Measurements from ENCODE around the gene LIPC.

Gene LIPC

DNA sequence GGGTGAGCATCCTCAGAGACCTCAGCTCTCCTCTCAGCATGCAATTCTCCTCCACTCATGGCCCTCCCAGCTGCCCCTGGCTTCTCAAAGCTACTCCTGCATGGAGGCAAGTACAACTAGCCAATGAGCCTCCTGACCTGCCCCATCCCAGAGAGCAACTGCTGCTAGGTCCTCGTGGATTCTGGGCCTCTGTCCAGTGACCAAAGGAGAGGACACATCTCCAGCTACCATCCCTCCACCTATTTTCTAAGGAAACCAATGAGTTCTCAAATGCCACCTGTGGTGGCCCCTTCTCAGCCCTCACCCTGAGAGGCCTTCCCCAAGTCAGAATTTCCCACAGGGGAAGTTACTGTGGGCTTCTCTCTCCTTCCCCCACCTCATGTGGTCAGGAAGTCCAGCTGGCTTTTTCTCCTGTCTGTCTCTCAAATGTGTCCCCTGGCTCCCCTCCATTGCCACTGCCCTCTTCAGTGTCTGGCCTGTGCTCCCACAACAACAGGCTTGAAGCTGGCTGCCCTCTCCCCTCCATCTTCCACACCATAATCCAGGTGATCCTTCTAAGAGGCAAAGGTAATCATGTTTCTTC, 43.0 kb downstream of the LIPC start:
- Histone ChIP-seq H3K27ac (ENCODE audit: low read depth, low read length) (no peak overlapping the region), H3K36me3 (ENCODE audit: insufficient read depth, low read length) (no peaks in the 10 kb centered on the region), H3K79me2 (ENCODE audit: control insufficient read depth, insufficient read depth, low read length, unreplicated experiment) (no peaks in the 10 kb centered on the region), H3K4me3 (ENCODE audit: low read depth, low read length) (no peak overlapping the region), H2AFZ (ENCODE audit: low read length, unreplicated experiment) (no peak overlapping the region), H3K4me1 (ENCODE audit: control insufficient read depth, insufficient read depth, low read length, unreplicated experiment) (peaks cover 39% of the 10 kb centered on the region), H3K27me3 (ENCODE audit: insufficient read depth, low read length) (no peaks in the 10 kb centered on the region)

DNA sequence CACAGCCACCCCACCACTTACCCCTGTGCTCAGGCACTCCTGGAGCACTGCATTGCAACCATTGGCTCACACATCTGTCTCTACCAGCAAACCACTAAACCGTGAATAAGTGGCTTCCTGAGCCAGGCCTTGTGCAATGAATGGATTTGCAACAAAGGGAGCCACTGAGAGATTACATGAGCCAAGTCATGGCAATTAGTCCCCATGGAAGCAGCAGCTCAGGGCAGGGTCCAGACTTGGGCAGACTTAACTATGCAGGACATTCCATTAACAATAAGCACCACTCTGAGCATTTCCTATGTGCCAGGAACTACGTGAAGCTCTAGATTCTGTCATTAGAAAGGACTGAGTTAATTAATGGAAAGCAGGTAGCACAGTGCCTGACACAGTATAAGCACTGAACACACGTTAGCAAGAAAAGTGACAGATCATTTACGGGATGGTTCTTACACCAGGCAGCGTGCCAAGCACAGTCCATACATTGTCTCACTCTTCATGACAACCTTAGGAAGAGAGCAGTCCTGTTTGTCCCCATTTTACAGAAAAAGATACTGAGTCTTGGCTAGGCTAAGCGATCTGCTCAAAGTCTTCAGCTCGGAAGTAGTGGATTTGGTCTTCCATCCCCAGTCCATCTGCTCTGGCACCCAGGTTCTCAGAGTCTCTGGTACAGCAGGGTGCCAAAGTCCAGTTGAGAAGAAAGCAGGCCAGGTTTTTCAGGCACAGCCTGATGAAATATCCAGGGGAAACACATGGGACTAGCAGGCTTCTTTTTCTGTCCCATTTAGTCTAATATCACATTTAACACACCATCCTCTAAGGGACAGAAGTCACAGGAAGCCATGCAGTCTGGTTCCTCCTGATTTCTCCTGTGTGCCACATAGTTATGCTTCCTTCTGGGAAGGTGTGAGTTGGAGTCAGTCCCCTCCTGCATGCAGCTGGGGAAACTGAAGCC, 44.1 kb downstream of the LIPC start:
- Histone ChIP-seq H3K27ac (ENCODE audit: low read depth, low read length) (0 out of 2 replicates have a peak overlapping the region, but pooled peaks have one; percentile 4), H3K79me2 (ENCODE audit: control insufficient read depth, insufficient read depth, low read length, unreplicated experiment) (no peaks in the 10 kb centered on the region), H3K4me1 (ENCODE audit: control insufficient read depth, insufficient read depth, low read length, unreplicated experiment) (peaks cover 33% of the 10 kb centered on the region), H3K4me3 (ENCODE audit: low read depth, low read length) (no peak overlapping the region), H3K36me3 (ENCODE audit: insufficient read depth, low read length) (no peaks in the 10 kb centered on the region), H2AFZ (ENCODE audit: low read length, unreplicated experiment) (no peak overlapping the region), H3K27me3 (ENCODE audit: insufficient read depth, low read length) (no peaks in the 10 kb centered on the region)

DNA sequence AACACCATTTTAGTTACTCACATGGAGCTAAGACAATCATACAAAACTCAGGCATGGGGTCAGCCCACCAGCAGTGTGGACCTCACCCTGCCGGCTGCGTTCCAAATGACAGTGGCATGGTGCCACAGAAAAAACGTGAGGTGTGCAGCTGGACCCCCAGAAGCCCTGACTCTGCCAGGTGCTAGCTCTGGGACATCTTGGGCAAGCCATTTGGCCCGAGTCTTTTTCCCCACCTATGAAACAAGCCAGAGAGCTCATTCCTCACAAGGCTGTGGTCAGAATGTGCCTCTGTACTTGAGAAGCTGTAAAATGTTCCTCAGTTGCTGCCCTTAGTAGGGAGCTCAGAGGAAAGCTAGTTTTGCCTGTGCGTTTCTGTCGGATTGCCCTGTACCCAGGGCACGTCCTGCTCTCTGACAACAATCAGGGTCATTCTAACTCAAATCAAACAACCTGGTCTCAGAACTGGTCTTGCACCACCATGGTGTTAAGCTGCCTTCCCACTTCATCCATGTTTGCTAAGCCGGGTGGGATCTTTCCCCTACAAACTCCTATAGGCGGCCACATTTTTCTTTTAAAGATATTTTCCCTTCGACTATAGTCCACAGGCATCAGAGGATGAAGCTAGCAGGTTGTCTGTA, 44.9 kb downstream of the LIPC start:
- peak overlapping the region; percentile 64 for H2AFZ ChIP-seq (ENCODE audit: low read length, unreplicated experiment)
- H3K36me3 ChIP-seq (ENCODE audit: insufficient read depth, low read length), result no peaks in the 10 kb centered on the region
- no peak overlapping the region for H3K27ac ChIP-seq (ENCODE audit: low read depth, low read length)
- no peaks in the 10 kb centered on the region for H3K79me2 ChIP-seq (ENCODE audit: control insufficient read depth, insufficient read depth, low read length, unreplicated experiment)
- H3K27me3 ChIP-seq (ENCODE audit: insufficient read depth, low read length), result no peaks in the 10 kb centered on the region
- no peak overlapping the region for H3K4me3 ChIP-seq (ENCODE audit: low read depth, low read length)
- peaks cover 30% of the 10 kb centered on the region for H3K4me1 ChIP-seq (ENCODE audit: control insufficient read depth, insufficient read depth, low read length, unreplicated experiment)

DNA sequence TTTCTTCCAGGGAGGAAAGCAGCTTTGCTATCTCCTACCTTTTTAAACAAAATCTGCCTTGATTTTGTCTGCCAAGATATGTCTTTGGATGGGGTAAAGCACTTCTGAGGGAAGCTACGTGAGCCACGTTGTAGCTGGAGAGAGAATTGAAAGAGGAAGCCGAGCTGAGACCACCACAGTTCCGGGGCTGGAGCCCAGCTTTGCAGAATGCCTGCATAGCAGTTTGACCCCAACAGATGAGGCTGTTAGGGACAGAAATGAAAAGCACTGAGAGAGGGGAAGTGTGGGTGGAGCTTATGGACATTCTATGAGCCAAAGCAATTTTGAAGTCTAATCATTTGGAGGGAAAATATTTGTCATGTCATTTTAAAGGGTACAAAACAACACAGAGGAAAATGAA, 45.4 kb downstream of the LIPC start:
- H3K79me2 ChIP-seq (ENCODE audit: control insufficient read depth, insufficient read depth, low read length, unreplicated experiment), result no peaks in the 10 kb centered on the region
- H3K27ac ChIP-seq (ENCODE audit: low read depth, low read length), result no peak overlapping the region
- H3K4me1 ChIP-seq (ENCODE audit: control insufficient read depth, insufficient read depth, low read length, unreplicated experiment), result peaks cover 30% of the 10 kb centered on the region
- no peak overlapping the region for H3K4me3 ChIP-seq (ENCODE audit: low read depth, low read length)
- no peaks in the 10 kb centered on the region for H3K27me3 ChIP-seq (ENCODE audit: insufficient read depth, low read length)
- H3K36me3 ChIP-seq (ENCODE audit: insufficient read depth, low read length), result no peaks in the 10 kb centered on the region
- peak overlapping the region; percentile 64 for H2AFZ ChIP-seq (ENCODE audit: low read length, unreplicated experiment)

GRCh38 chr15:58478035-58478434, 46.2 kb downstream of the LIPC start:
- Histone ChIP-seq H3K27ac (ENCODE audit: low read depth, low read length) (no peak overlapping the region), H2AFZ (ENCODE audit: low read length, unreplicated experiment) (no peak overlapping the region), H3K4me3 (ENCODE audit: low read depth, low read length) (no peak overlapping the region), H3K27me3 (ENCODE audit: insufficient read depth, low read length) (no peaks in the 10 kb centered on the region), H3K4me1 (ENCODE audit: control insufficient read depth, insufficient read depth, low read length, unreplicated experiment) (peaks cover 25% of the 10 kb centered on the region), H3K36me3 (ENCODE audit: insufficient read depth, low read length) (no peaks in the 10 kb centered on the region), H3K79me2 (ENCODE audit: control insufficient read depth, insufficient read depth, low read length, unreplicated experiment) (no peaks in the 10 kb centered on the region)

- no peak overlapping the region for H2AFZ ChIP-seq (ENCODE audit: low read length, unreplicated experiment)
- H3K4me3 ChIP-seq (ENCODE audit: low read depth, low read length), result no peak overlapping the region
- no peaks in the 10 kb centered on the region for H3K36me3 ChIP-seq (ENCODE audit: insufficient read depth, low read length)
- peaks cover 20% of the 10 kb centered on the region for H3K4me1 ChIP-seq (ENCODE audit: control insufficient read depth, insufficient read depth, low read length, unreplicated experiment)
- no peaks in the 10 kb centered on the region for H3K79me2 ChIP-seq (ENCODE audit: control insufficient read depth, insufficient read depth, low read length, unreplicated experiment)
- H3K27ac ChIP-seq (ENCODE audit: low read depth, low read length), result no peak overlapping the region
- H3K27me3 ChIP-seq (ENCODE audit: insufficient read depth, low read length), result no peaks in the 10 kb centered on the region
Measured at GRCh38 chr15:58478579-58478978, 46.8 kb downstream of the LIPC start.

GRCh38 chr15:58479941-58480340, 48.1 kb downstream of the LIPC start:
- Histone ChIP-seq H3K4me3 (ENCODE audit: low read depth, low read length) (no peak overlapping the region), H3K27ac (ENCODE audit: low read depth, low read length) (no peak overlapping the region), H3K79me2 (ENCODE audit: control insufficient read depth, insufficient read depth, low read length, unreplicated experiment) (no peaks in the 10 kb centered on the region), H2AFZ (ENCODE audit: low read length, unreplicated experiment) (no peak overlapping the region), H3K4me1 (ENCODE audit: control insufficient read depth, insufficient read depth, low read length, unreplicated experiment) (peaks cover 10% of the 10 kb centered on the region), H3K36me3 (ENCODE audit: insufficient read depth, low read length) (no peaks in the 10 kb centered on the region), H3K27me3 (ENCODE audit: insufficient read depth, low read length) (no peaks in the 10 kb centered on the region)

GRCh38 chr15:58483376-58483775, 51.6 kb downstream of the LIPC start:
- no peak overlapping the region for H3K27ac ChIP-seq (ENCODE audit: low read depth, low read length)
- H3K4me3 ChIP-seq (ENCODE audit: low read depth, low read length), result no peak overlapping the region
- H2AFZ ChIP-seq (ENCODE audit: low read length, unreplicated experiment), result no peak overlapping the region
- no peaks in the 10 kb centered on the region for H3K79me2 ChIP-seq (ENCODE audit: control insufficient read depth, insufficient read depth, low read length, unreplicated experiment)
- H3K4me1 ChIP-seq (ENCODE audit: control insufficient read depth, insufficient read depth, low read length, unreplicated experiment), result no peaks in the 10 kb centered on the region
- 0 out of 2 replicates have a peak, but pooled peaks cover 2% of the 10 kb centered on the region for H3K36me3 ChIP-seq (ENCODE audit: insufficient read depth, low read length)
- no peaks in the 10 kb centered on the region for H3K27me3 ChIP-seq (ENCODE audit: insufficient read depth, low read length)

GRCh38 chr15:58484791-58485600, 53.2 kb downstream of the LIPC start:
- no peaks in the 10 kb centered on the region for H3K4me1 ChIP-seq (ENCODE audit: control insufficient read depth, insufficient read depth, low read length, unreplicated experiment)
- no peak overlapping the region for H2AFZ ChIP-seq (ENCODE audit: low read length, unreplicated experiment)
- H3K4me3 ChIP-seq (ENCODE audit: low read depth, low read length), result no peak overlapping the region
- no peaks in the 10 kb centered on the region for H3K79me2 ChIP-seq (ENCODE audit: control insufficient read depth, insufficient read depth, low read length, unreplicated experiment)
- H3K27ac ChIP-seq (ENCODE audit: low read depth, low read length), result no peak overlapping the region
- H3K36me3 ChIP-seq (ENCODE audit: insufficient read depth, low read length), result 0 out of 2 replicates have a peak, but pooled peaks cover 3% of the 10 kb centered on the region
- H3K27me3 ChIP-seq (ENCODE audit: insufficient read depth, low read length), result no peaks in the 10 kb centered on the region

DNA sequence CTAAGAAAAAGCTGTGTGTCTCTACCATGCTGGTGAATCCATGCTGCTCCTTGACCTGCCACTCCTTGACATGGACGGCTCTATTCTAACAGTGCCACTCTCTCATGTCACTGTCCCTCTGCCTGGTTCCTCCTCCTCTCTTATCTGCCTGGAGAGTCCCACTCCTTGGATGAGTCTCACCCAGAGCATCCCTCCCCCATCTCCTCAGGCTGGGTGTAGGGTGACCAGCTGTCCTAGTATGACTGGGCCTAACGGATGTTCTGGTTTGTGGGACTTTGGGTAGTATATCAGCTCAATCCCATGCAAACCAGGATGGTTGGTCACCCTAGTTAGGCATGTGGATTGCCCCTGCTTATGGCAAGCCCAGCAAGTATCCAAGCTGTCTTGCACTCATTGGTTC, 54.3 kb downstream of the LIPC start:
- H3K4me3 ChIP-seq (ENCODE audit: low read depth, low read length), result no peak overlapping the region
- no peak overlapping the region for H3K27ac ChIP-seq (ENCODE audit: low read depth, low read length)
- H3K27me3 ChIP-seq (ENCODE audit: insufficient read depth, low read length), result no peaks in the 10 kb centered on the region
- H3K4me1 ChIP-seq (ENCODE audit: control insufficient read depth, insufficient read depth, low read length, unreplicated experiment), result no peaks in the 10 kb centered on the region
- H3K36me3 ChIP-seq (ENCODE audit: insufficient read depth, low read length), result 0 out of 2 replicates have a peak, but pooled peaks cover 3% of the 10 kb centered on the region
- H3K79me2 ChIP-seq (ENCODE audit: control insufficient read depth, insufficient read depth, low read length, unreplicated experiment), result no peaks in the 10 kb centered on the region
- no peak overlapping the region for H2AFZ ChIP-seq (ENCODE audit: low read length, unreplicated experiment)

Measured in ACC112 (cell line).